ENCODE measurements around the gene ZSCAN30.

- TF ChIP-seq EZH2 (IDR thresholded peaks at IDR 0.05; ENCODE audit: borderline replicate concordance, control insufficient read depth, low read depth, low read length) (no peak), MEF2A (IDR thresholded peaks at IDR 0.05; ENCODE audit: insufficient read depth, low read depth, low read length) (no peak)
These were observed 69.6 kb downstream of the ZSCAN30 start for GRCh38 chr18:35220424-35220823.

Measured in GM12878 (cell line).